ENCODE measurements around the gene PPP1R13L.
"Not testable (repeated sequence)": the region's sequence is repeated elsewhere in the genome, so short reads cannot be mapped to it uniquely, and the experiment has no call there.

The PPP1R13L gene

DNA sequence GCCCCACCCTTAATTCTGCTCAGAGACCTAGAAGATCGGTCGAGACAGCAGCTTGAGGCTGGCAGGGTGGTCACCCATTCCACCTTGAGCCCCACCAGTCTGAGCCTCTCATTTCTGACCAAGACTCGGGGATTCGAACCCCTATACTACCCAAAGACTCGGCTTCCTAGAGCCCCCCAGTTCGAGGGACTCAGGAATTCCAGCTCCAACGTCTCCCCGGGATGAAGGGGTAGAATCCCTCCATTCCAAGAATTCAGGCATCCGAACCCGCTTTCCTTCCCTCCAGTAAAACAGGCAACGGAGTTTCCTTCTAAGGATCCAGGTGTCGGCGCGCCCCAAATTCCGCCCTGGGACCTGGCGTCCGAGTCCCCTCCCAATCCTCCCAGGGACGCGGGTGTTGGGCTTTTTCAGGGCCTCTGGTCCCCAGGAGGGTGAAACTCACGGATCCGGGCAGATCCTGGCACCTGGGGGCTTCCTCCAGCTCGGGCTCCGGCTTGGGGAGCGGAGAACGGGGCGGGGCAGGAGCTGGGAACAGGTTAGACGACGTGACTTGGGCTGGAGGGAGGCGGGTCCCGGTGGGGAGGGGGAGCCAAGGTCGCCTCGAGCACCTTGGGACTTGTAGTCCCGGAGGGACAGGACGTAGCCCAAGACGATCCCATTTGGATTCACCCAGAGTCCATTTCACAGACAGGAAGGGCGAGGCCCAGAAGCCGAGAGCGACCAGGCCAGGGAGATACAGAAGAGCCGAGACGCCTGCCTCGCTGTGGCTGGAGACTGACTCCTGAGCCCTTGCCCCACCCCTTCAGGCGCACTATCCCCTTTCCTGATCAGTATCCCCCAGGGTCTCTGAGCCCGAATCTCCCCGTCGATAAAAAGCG lies at the start of gene PPP1R13L:
Gene PPP1R13L (minus strand): TSS at position 513 of the 878 bp plus-strand sequence. CDS start 6,751 bp downstream, outside the sequence.
- DNase-seq = peak; percentile 79

DNA sequence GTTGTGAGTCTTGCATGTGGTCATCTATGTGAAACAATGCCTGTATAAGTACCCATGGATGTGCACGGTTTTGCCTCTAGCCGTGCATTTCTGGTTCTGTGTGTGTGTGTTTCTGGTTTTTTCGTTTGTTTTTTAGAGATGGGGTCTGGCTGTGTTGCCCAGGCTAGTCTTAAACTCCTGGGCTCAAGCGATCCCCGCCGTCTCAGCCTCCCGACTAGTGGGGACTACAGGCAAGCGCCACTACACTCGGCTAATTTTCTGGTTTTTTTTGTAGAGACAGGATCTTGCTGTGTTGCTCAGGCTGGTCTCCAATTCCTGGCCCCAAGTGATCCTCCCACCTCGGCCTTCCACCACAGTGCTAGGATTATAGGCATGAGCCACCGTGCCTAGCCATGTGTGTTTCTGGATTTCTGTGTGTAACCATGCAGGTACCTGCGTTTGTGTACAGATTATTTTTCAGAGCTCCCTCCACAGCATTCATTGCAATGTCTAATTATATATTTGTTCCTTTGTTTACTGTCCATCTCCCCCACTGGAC lies 47.0 kb upstream of the PPP1R13L start:
- no peak for DNase-seq

DNA sequence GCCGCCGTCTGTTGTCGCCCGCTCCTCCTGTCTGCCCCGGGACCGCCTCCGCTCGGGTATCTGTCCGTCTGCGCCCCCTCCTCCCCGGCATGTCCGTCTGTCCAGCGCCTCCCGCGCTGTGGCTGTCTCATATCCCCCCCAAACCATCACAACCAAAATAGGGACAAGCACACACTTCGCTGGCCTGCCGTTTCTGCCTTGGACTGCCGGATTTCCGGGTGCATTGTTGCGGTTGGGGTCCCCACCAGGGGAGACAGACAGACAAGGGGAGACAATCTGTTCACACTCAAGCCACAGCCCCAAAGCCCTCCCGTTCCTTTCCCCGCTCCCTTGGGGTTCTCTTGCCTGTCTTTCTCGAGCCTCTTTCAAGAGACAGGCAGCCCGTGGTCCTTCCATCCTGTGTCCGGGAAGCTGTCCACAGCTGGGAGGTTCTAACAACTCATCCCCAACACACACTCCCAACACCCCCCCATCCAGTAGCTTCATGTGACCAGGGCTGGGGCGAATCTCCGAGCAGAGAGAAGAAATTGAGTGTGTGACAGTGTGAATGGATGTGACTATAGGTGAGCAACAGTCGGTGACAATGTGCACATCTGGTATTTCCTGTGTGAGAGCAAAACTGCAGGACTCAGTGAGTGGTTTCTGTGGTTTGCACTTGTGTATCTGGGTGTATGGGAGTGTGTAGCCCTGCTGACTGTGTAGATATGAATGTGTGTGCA lies 46.4 kb upstream of the PPP1R13L start:
- no peak for DNase-seq

DNA sequence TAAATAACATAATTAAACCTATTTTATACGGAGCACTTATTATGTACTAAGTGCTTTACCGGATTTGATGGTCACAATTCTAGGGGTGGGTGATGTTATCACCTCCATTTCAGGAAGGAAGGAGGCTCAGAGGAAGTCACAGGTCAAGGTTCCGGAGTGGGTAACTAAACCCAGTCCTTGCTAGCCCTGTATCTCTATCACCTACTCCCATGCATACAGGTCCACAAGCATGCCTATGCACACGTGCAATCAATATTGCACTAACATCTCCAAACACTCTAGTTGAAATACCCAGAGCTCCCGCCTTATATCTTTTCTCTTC lies 45.1 kb upstream of the PPP1R13L start:
- no peak for DNase-seq

DNA sequence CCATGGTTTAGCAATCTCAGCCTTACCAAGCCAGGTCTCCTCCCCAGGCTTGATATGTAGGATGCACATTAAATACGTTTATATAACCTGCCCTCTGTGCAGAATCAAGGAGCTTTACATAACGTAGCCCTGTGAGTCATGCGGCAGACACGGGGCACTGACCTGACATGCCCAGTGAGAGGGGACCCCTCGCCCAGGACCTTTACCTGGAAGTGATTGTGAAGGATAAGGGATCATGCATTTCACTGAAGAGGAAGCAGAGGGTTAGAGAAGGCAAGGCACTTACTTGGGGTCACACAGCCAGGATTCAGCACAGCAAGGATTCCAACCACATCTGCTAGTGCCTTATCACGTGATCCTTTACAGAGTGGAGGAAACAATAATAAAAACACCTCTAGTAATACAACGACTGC lies 44.0 kb upstream of the PPP1R13L start:
- no peak for DNase-seq

DNA sequence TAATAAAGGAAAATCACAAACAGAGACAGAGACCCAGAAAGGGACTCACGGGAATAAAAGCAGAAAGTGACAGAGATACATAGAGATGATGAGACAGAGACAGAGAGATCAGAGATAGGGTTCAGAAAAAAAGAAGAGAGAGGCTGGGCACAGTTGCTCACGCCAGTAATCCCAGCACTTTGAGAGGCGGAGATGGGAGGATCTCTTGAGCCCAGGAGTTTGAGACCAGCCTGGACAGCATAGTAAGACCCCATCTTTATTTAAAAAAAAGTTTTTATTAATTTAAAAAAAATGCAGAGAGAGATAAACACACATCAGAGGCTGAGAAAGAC lies 43.5 kb upstream of the PPP1R13L start:
- no peak for DNase-seq

DNA sequence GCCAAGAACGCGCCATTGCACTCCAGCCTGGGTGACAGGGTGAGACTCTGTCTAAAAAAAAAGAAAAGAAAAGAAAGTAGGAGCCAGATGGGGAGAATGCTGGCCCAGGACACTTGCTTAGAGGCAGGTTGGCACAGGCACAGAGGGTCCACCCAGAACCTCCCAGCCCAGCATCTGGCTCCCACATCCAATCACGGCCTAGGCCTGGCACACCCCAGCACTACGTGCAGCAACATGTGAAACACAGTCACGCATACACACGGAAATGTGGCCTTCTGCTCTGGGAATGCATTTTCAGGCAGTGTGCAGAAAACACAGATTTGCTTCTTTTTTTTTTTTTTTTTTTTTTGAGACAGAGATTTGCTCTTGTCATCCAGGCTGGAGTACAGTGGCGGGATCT lies 42.1 kb upstream of the PPP1R13L start:
- no peak for DNase-seq

DNA sequence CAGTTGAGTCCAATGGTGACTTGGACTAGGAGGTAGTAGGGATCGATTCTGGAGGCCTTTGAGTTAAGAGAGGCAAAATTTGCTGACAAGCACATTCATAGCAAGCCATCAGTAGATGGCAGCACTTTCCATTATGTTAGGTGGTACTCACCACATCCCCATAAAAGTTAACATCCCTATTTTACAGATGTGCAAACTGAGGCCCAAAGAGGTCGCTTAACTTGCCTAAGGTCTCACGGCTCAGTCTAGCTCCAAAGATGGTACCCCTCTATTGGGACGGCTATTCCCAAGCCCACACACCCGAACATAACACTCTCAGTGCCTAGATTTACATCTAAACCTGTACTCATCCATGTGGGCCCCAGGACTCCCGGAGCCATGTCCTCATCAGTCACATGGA lies 41.4 kb upstream of the PPP1R13L start:
- no peak for DNase-seq

- DNase-seq = no peak
These were observed 40.3 kb upstream of the PPP1R13L start for GRCh38 chr19:45445139-45445538.

GRCh38 chr19:45444318-45445041 lies 39.6 kb upstream of the PPP1R13L start:
- DNase-seq = peak; percentile 48

DNA sequence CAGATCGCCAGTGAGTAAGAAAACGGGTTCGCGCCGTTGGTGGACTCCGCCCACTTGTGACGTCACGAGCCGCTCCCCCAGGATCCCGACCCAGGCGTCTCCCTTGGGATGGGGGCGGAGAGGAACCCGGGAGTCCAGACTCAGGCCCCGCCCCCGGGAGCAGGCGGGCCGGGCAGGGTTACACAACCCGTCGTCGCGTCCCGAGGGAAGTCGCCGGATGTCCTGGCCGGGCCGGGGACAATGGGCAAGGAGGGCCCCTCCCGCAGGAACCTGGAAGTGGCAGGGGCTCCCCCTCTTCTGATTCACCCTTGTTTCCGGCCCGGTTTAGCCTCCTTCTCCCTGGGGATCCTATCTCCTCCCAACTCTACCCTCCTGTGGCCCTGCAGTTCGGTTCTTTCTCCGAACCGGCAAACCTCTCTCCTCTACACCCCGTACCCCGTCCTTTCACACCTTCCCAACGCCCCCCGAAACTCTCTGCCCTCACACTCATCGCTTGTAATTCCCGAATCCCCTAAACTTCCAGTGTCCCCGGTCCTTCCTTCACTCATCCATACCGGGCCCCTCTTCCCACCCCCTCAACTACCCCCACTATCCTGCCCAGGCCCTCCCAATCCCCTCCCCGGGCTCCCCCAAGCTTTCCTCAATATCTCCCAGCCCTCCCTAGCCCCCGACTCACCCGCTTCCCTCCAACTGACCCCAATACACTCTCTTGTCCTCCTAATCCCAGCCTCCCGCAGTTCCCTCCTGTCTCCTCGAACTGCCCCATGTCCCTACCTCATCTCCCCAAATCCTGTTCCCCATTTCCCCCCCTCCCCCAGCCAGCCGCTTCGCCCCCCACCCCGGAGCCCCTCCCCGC lies 38.8 kb upstream of the PPP1R13L start:
- DNase-seq = peak; percentile 73

DNA sequence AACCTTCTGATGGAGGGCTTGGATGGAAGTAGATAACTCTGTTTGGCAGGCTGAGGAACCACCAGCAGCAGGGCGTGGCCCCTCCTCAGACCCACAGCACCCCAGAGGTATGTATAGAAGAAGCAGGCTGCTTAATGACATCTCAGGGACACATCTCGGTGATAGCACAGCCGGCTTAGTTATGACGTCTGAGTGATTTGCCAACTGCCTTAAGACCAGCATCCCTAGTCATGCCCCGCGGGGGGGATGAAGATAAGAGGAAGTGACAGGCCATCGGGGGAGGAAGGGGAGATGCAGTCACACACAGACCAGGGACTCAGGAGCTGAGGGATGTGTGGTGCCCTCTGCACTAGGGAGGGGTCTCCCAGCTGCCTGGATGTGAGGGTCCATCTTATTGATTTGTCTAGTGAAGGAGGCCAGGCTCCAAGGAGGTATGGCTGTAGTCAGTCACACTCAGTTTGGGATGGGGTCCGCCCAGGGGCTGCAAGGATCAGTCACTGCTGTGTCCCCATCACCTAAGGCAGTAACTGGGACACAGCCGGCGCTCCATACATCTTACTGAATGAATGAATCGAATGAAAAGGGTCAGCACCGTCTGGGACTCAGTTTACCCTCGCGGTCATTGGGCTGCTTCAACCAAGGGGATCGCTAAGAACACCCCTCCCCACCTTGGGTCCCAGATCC lies 38.1 kb upstream of the PPP1R13L start:
- no peak for DNase-seq

- DNase-seq = no peak
These were observed 37.5 kb upstream of the PPP1R13L start for GRCh38 chr19:45442408-45442777.

- DNase-seq = no peak
These were observed 36.2 kb upstream of the PPP1R13L start for GRCh38 chr19:45440873-45441654.

DNA sequence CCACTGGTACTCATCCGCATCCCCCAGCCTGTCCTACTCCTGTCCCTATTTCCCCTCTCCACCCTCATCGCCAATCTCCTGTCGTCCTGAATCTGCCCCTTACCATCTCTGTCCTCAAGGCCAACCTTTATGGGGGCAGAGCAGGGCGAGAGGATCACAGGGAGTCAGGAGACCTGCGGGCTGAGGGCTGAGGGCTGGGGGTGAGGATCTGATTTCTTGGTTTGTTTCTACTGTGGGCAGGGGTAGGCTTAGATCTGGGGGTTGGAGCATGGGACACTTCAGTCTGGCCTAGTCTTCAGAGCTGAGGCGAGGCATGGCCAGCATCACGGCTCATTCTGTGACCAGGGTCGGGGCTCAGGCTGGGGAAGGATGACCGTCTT lies 35.4 kb upstream of the PPP1R13L start:
- no peak for DNase-seq

DNA sequence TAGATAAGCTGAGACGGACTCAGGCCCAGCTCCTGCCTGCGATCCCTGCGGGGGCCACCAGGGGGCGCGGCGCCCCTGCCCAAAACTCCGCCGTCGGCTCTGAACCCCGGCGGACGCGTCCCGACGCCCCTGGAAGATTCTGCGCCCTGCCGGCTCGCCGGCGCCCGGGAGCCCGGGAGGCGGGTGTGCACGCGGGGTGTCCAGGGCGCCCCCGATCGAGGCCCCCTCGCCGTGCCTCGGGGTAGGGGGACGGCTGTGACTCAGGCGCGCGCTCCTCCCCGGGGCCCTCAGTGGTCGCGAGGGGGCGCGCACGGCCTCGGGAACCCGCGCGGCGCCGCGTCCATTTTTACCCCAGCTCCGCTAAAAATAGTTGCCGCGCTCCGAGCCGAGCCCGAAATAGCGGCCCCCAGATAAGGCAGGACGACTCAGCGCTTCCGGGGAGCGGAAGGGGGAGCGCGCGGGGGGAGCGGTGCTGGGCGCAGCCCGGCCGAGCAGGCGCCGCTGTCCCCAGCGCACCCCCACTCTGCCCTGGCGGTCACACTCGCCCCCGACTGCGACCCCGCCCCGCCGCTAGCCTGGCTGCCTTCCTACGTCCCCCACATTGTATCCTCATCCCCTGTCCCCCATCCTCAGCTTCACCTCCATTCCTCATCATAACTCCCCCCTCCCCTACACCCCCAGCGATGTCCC lies 34.8 kb upstream of the PPP1R13L start:
- peak; percentile 84 for DNase-seq

DNA sequence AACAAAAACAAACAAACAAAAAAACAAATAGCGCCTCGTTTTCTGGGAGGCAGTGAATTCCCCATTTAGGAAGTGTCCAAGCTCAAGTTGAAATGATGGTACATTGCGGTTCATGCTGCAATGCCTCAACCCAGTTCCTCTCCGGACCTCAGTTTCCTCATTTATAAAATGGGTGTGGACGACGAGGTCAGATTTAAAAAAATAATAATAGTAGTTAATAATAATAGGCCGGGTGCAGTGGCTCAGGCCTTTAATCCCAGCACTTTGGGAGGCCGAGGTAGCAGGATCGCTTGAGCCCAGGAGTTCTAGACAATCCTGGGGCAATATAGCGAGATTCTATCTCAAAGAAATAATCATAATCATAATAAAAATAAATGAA lies 34.3 kb upstream of the PPP1R13L start:
- DNase-seq = no peak

DNA sequence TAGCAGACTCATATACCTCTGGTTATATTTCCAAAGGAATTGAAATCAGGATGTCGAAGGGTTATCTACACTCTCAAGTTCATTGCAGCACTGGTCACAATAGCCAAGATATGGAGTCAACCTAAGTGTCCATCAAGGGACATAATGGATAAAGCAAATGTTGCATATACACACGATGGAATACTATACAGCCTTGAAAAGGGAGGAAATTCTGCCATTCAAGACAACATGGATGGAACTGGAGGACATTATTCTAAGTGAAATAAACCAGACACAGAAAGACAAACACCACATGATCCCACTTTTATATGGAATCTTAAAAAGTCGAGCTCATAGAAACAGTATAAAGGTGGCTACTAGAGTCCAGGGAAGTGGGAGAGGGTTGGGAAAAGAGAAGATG lies 32.5 kb upstream of the PPP1R13L start:
- DNase-seq = no peak

- not testable (repeated sequence) for DNase-seq
These were observed 27.7 kb upstream of the PPP1R13L start for GRCh38 chr19:45432543-45432942.

GRCh38 chr19:45431008-45431407 lies 26.1 kb upstream of the PPP1R13L start:
- DNase-seq = not testable (repeated sequence)

DNA sequence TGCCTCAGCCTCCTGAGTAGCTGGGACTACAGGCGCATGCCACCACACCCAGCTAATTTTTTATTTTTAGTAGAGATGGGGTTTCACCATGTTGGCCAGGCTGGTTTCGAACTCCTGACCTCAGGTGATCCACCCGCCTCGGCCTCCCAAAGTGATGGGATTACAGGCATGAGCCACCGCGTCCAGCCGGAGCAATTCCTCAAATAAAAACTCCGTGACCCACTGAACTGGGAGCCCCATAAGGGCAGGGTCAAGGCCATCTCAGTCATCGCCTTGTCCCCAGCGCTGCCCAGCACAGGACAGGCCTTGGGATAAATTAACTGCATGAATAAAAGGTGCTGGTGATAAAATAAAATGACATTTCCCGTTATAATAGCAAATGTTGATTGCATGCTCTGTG lies 25.0 kb upstream of the PPP1R13L start:
- DNase-seq = not testable (repeated sequence)

Measured in NCI-H1105 (cell line).